ENCODE results near the gene KIAA1217.
"Not testable (repeated sequence)": the region's sequence is repeated elsewhere in the genome, so short reads cannot be mapped to it uniquely, and the experiment has no call there.

DNA sequence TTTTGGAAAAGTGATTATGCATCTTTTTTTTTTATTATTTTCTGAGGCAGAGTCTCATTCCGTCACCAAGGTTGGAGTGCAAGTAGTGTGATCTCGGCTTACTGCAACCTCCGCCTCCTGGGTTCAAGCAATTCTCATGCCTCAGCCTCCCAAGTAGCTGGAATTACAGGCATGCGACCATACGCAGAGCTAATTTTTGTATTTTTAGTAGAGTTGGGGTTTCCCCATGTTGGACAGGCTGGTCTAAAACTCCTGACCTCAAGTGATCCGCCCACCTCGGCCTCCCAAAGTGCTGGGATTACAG lies 141.9 kb downstream of the KIAA1217 start:
- TF ChIP-seq, protein P1, sequence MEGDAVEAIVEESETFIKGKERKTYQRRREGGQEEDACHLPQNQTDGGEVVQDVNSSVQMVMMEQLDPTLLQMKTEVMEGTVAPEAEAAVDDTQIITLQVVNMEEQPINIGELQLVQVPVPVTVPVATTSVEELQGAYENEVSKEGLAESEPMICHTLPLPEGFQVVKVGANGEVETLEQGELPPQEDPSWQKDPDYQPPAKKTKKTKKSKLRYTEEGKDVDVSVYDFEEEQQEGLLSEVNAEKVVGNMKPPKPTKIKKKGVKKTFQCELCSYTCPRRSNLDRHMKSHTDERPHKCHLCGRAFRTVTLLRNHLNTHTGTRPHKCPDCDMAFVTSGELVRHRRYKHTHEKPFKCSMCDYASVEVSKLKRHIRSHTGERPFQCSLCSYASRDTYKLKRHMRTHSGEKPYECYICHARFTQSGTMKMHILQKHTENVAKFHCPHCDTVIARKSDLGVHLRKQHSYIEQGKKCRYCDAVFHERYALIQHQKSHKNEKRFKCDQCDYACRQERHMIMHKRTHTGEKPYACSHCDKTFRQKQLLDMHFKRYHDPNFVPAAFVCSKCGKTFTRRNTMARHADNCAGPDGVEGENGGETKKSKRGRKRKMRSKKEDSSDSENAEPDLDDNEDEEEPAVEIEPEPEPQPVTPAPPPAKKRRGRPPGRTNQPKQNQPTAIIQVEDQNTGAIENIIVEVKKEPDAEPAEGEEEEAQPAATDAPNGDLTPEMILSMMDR (IDR thresholded peaks at IDR 0.05) = not testable (repeated sequence)
- not testable (repeated sequence) for TF ChIP-seq POLR2AphosphoS5 (IDR thresholded peaks at IDR 0.05; ENCODE audit: insufficient read depth in 1 of 2, low read depth in 1 of 2)
